Measurements from ENCODE around the gene RXRA. TPM values are rescaled to one million over a fixed set of nuclear protein-coding genes. Genes with fewer than 3 reads are reported as not detected.

Gene RXRA
- total RNA-seq, 1 donor from 2014 or later: 49.4 TPM

GRCh38 chr9:134395002-134395517, 68.8 kb downstream of the RXRA start:
- DNase-seq (ENCODE audit: extremely low spot score in 2 of 2): no peak
- no peak overlapping the region for H3K4me3 ChIP-seq
- peak overlapping the region; percentile 13 for H3K27ac ChIP-seq
- H3K27me3 ChIP-seq: no peaks in the 10 kb centered on the region
- H3K9me3 ChIP-seq: no peaks in the 10 kb centered on the region
- peaks cover 77% of the 10 kb centered on the region for H3K4me1 ChIP-seq
- H3K36me3 ChIP-seq: no peaks in the 10 kb centered on the region
- intact Hi-C loops (cut with DNase I): no loop called here
- no peak for TF ChIP-seq POLR2AphosphoS5 (IDR thresholded peaks at IDR 0.05; ENCODE audit: insufficient read depth in 1 of 2, low read depth in 1 of 2)
- TF ChIP-seq CTCF (IDR thresholded peaks at IDR 0.05): no peak
- TF ChIP-seq POLR2A (IDR thresholded peaks at IDR 0.05): no peak

- no peak for DNase-seq (ENCODE audit: extremely low spot score in 2 of 2)
- H3K27ac ChIP-seq: peak overlapping the region; percentile 13
- no peaks in the 10 kb centered on the region for H3K36me3 ChIP-seq
- no peak for TF ChIP-seq POLR2AphosphoS5 (IDR thresholded peaks at IDR 0.05; ENCODE audit: insufficient read depth in 1 of 2, low read depth in 1 of 2)
- intact Hi-C loops (cut with DNase I): no loop called here
- H3K4me1 ChIP-seq: peaks cover 72% of the 10 kb centered on the region
- no peaks in the 10 kb centered on the region for H3K27me3 ChIP-seq
- no peaks in the 10 kb centered on the region for H3K9me3 ChIP-seq
- H3K4me3 ChIP-seq: no peak overlapping the region
Observed at GRCh38 chr9:134395737-134396257, 69.5 kb downstream of the RXRA start.

- no peak for DNase-seq (ENCODE audit: extremely low spot score in 2 of 2)
- Histone ChIP-seq H3K27ac (no peak overlapping the region), H3K27me3 (no peaks in the 10 kb centered on the region), H3K4me3 (no peak overlapping the region), H3K9me3 (no peaks in the 10 kb centered on the region), H3K36me3 (no peaks in the 10 kb centered on the region), H3K4me1 (peaks cover 72% of the 10 kb centered on the region)
- TF ChIP-seq POLR2A (IDR thresholded peaks at IDR 0.05): no peak
- no peak for TF ChIP-seq POLR2AphosphoS5 (IDR thresholded peaks at IDR 0.05; ENCODE audit: insufficient read depth in 1 of 2, low read depth in 1 of 2)
- TF ChIP-seq CTCF (IDR thresholded peaks at IDR 0.05): no peak
- intact Hi-C loops (cut with DNase I): no loop called here
Observed at GRCh38 chr9:134396258-134396742, 70.0 kb downstream of the RXRA start.

- no peak overlapping the region for H3K27ac ChIP-seq
Observed at GRCh38 chr9:134396825-134397224, 70.6 kb downstream of the RXRA start.

GRCh38 chr9:134398756-134399155, 72.5 kb downstream of the RXRA start:
- Histone ChIP-seq H3K27ac (no peak overlapping the region), H3K4me3 (no peak overlapping the region), H3K27me3 (no peaks in the 10 kb centered on the region), H3K4me1 (peaks cover 72% of the 10 kb centered on the region), H3K36me3 (no peaks in the 10 kb centered on the region), H3K9me3 (no peaks in the 10 kb centered on the region)
- no peak for DNase-seq (ENCODE audit: extremely low spot score in 2 of 2)
- TF ChIP-seq POLR2A (IDR thresholded peaks at IDR 0.05): no peak
- TF ChIP-seq CTCF (IDR thresholded peaks at IDR 0.05): no peak
- no peak for TF ChIP-seq POLR2AphosphoS5 (IDR thresholded peaks at IDR 0.05; ENCODE audit: insufficient read depth in 1 of 2, low read depth in 1 of 2)
- intact Hi-C loops (cut with DNase I): no loop called here

More at GRCh38 chr9:134396825-134397224, 70.6 kb downstream of the RXRA start:
- Histone ChIP-seq H3K4me1 (peaks cover 72% of the 10 kb centered on the region), H3K27me3 (no peaks in the 10 kb centered on the region), H3K4me3 (no peak overlapping the region), H3K9me3 (no peaks in the 10 kb centered on the region), H3K36me3 (no peaks in the 10 kb centered on the region)
- intact Hi-C loops (cut with DNase I): no loop called here
- no peak for DNase-seq (ENCODE audit: extremely low spot score in 2 of 2)
- no peak for TF ChIP-seq POLR2A (IDR thresholded peaks at IDR 0.05)
- TF ChIP-seq POLR2AphosphoS5 (IDR thresholded peaks at IDR 0.05; ENCODE audit: insufficient read depth in 1 of 2, low read depth in 1 of 2): no peak
- TF ChIP-seq CTCF (IDR thresholded peaks at IDR 0.05): no peak

All from vagina (tissue), 2 donors.